Liver (tissue), 2 donors: Measurements from ENCODE around the gene PPM1L.

Experiments used
- CTCF ChIP-seq: fragments of 150-350 bp; IDR thresholded peaks from 2 replicates; pipeline ENCODE4 v1.5.1; 2017; ENCODE audit warnings: improper control_type of control experiment, low read depth, low read length; ENCODE audit not compliant: missing input control
- YY1 ChIP-seq: IDR thresholded peaks from 2 replicates; pipeline ENCODE4 v1.6.1; 2016; ENCODE audit warnings: antibody characterized with exemption, mild to moderate bottlenecking
- donor health status: healthy.

- no peak for TF ChIP-seq CTCF
- no peak for TF ChIP-seq YY1
Measured at GRCh38 chr3:160780245-160780644, 24.2 kb downstream of the PPM1L start.
